Osteocyte (in vitro differentiated cells): ENCODE data around the gene NKIRAS2. TPM values are rescaled to one million over a fixed set of nuclear protein-coding genes. Genes with fewer than 3 reads are reported as not detected.
"Not testable (repeated sequence)": the region's sequence is repeated elsewhere in the genome, so short reads cannot be mapped to it uniquely, and the experiment has no call there.

ENCODE experiments used
- DNase-seq: peaks from one replicate; pipeline ENCODE4 v3.0.0; 2021; ENCODE audit warnings: mixed read lengths; ENCODE audit not compliant: unreplicated experiment; ENCODE audit errors: extremely low spot score
- H3K27ac Mint-ChIP-seq: one replicate; pipeline ENCODE4 v1.8.0; 2021; ENCODE audit warnings: mild to moderate bottlenecking, mixed read lengths; ENCODE audit not compliant: unreplicated experiment
- H3K27me3 Mint-ChIP-seq: one replicate; pipeline ENCODE4 v1.8.0; 2021; ENCODE audit warnings: mixed read lengths; ENCODE audit not compliant: unreplicated experiment
- H3K36me3 Mint-ChIP-seq: one replicate; pipeline ENCODE4 v1.8.0; 2021; ENCODE audit warnings: mixed read lengths; ENCODE audit not compliant: unreplicated experiment
- H3K4me1 Mint-ChIP-seq: one replicate; pipeline ENCODE4 v1.8.0; 2021; ENCODE audit warnings: mixed read lengths; ENCODE audit not compliant: unreplicated experiment
- H3K4me3 Mint-ChIP-seq: one replicate; pipeline ENCODE4 v1.8.0; 2021; ENCODE audit warnings: mild to moderate bottlenecking, moderate library complexity, mixed read lengths; ENCODE audit not compliant: unreplicated experiment
- H3K9me3 Mint-ChIP-seq: one replicate; pipeline ENCODE4 v1.8.0; 2021; ENCODE audit warnings: mixed read lengths; ENCODE audit not compliant: unreplicated experiment
- total RNA-seq: library from RNA; stranded (reverse); gene quantifications from 2 replicates; pipeline ENCODE4 v1.2.1, GENCODE V29; 2021
- TF ChIP-seq, protein P1 (sequence below): fragments of 200-600 bp; sonication (generic); IDR thresholded peaks from 2 replicates; pipeline ENCODE4 v1.5.0; 2021; ENCODE audit warnings: antibody characterized with exemption, mild to moderate bottlenecking, moderate library complexity

The NKIRAS2 gene
- total RNA-seq, 1 donor from 2014 or later, result 48.9 TPM

GRCh38 chr17:42005166-42005565, 14.7 kb upstream of the NKIRAS2 start:
- H3K4me3 Mint-ChIP-seq, result no peak overlapping the region

GRCh38 chr17:42009170-42009569, 10.7 kb upstream of the NKIRAS2 start:
- no peak overlapping the region for H3K4me3 Mint-ChIP-seq
- peak overlapping the region; percentile 2 for H3K27ac Mint-ChIP-seq
- H3K36me3 Mint-ChIP-seq, result peaks cover 3% of the 10 kb centered on the region
- DNase-seq, result no peak
- peaks cover 50% of the 10 kb centered on the region for H3K4me1 Mint-ChIP-seq
- TF ChIP-seq, protein P1, sequence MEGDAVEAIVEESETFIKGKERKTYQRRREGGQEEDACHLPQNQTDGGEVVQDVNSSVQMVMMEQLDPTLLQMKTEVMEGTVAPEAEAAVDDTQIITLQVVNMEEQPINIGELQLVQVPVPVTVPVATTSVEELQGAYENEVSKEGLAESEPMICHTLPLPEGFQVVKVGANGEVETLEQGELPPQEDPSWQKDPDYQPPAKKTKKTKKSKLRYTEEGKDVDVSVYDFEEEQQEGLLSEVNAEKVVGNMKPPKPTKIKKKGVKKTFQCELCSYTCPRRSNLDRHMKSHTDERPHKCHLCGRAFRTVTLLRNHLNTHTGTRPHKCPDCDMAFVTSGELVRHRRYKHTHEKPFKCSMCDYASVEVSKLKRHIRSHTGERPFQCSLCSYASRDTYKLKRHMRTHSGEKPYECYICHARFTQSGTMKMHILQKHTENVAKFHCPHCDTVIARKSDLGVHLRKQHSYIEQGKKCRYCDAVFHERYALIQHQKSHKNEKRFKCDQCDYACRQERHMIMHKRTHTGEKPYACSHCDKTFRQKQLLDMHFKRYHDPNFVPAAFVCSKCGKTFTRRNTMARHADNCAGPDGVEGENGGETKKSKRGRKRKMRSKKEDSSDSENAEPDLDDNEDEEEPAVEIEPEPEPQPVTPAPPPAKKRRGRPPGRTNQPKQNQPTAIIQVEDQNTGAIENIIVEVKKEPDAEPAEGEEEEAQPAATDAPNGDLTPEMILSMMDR, result no peak
- no peaks in the 10 kb centered on the region for H3K9me3 Mint-ChIP-seq
- H3K27me3 Mint-ChIP-seq, result no peaks in the 10 kb centered on the region

More at GRCh38 chr17:42005166-42005565, 14.7 kb upstream of the NKIRAS2 start:
- Mint-ChIP-seq H3K27me3 (no peaks in the 10 kb centered on the region), H3K36me3 (peaks cover 7% of the 10 kb centered on the region), H3K9me3 (no peaks in the 10 kb centered on the region), H3K4me1 (peaks cover 34% of the 10 kb centered on the region), H3K27ac (no peak overlapping the region)
- TF ChIP-seq, protein P1, result no peak
- no peak for DNase-seq

DNA sequence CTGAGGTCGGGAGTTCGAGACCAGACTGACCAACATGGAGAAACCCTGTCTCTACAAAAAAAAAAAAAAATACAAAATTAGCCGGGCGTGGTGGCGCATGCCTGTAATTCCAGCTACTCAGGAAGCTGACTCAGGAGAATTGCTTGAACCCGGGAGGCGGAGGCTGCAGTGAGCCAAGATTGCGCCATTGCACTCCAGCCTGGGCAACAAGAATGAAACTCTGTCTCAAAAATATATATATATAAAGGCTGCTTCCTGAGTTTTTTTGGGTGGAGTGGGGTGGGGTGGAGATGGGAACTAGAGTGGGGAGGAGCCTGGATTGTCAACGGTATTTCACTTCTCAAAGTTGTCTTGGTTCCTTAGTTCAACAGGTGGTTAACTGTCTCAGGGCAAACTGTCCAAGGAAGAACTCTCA, 9.6 kb upstream of the NKIRAS2 start:
- not testable (repeated sequence) for H3K9me3 Mint-ChIP-seq, DNase-seq, H3K27me3 Mint-ChIP-seq, H3K36me3 Mint-ChIP-seq, H3K4me3 Mint-ChIP-seq
- peaks cover 48% of the 10 kb centered on the region for H3K4me1 Mint-ChIP-seq
- peak overlapping the region; percentile 80 for H3K27ac Mint-ChIP-seq

DNA sequence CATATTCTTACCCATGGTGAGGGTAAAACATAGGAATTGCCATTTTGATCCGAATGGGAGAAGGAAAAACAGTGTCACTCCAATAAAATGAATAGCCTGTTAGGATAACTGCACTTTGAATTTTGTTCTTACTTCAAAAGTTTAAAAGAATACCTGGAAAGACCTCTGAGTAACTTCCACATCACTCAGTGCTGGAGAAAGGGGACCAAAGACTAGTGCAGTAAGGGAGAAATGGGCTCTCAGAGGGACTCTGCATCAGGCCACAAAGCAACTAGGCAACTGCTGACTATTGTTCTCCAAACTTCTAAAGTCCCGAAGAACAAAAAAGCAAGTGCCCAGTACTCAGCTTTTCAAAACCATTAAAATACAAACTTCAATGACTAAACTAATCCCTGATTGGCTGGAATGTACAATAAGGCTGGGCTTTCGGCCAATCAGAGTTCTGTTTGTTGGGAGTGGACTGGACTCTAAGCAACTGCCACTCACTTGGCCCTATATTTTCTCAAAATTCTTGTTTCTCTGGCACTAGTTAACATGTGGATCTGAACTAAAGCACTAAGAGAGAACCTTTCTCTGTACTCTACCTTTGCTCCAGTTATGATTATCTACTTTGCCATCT, 8.9 kb upstream of the NKIRAS2 start:
- TF ChIP-seq, protein P1, result no peak
- DNase-seq, result no peak
- Mint-ChIP-seq H3K4me3 (no peak overlapping the region), H3K9me3 (no peaks in the 10 kb centered on the region), H3K4me1 (peaks cover 54% of the 10 kb centered on the region), H3K27ac (peak overlapping the region; percentile 67), H3K27me3 (no peaks in the 10 kb centered on the region), H3K36me3 (peaks cover 4% of the 10 kb centered on the region)

GRCh38 chr17:42012363-42012762, 7.5 kb upstream of the NKIRAS2 start:
- not testable (repeated sequence) for H3K36me3 Mint-ChIP-seq, H3K27ac Mint-ChIP-seq, DNase-seq, H3K4me3 Mint-ChIP-seq, H3K9me3 Mint-ChIP-seq, H3K27me3 Mint-ChIP-seq
- peaks cover 53% of the 10 kb centered on the region for H3K4me1 Mint-ChIP-seq

GRCh38 chr17:42013740-42014139, 6.2 kb upstream of the NKIRAS2 start:
- not testable (repeated sequence) for H3K27me3 Mint-ChIP-seq, H3K4me3 Mint-ChIP-seq, H3K9me3 Mint-ChIP-seq, H3K36me3 Mint-ChIP-seq, H3K27ac Mint-ChIP-seq, DNase-seq
- peaks cover 62% of the 10 kb centered on the region for H3K4me1 Mint-ChIP-seq
